Measurements from ENCODE around the gene EIF4E. TPM values are rescaled to one million over a fixed set of nuclear protein-coding genes. Genes with fewer than 3 reads are reported as not detected.
"Not testable (repeated sequence)": the region's sequence is repeated elsewhere in the genome, so short reads cannot be mapped to it uniquely, and the experiment has no call there.

Gene EIF4E
- total and polyA plus RNA-seq, 4 donors: 10.4 to 121 (median 57.8) TPM

GRCh38 chr4:98879515-98879914 lies 49.4 kb downstream of the EIF4E start:
- no peak for DNase-seq
- no peaks in the 10 kb centered on the region for H3K4me1 ChIP-seq (ENCODE audit: control insufficient read depth in 5 of 5, insufficient read depth in 5 of 5, low read length in 5 of 5)
- H3K9me3 ChIP-seq (ENCODE audit: control insufficient read depth in 4 of 4, insufficient read depth in 3 of 4, low read length in 3 of 4): no peaks in the 10 kb centered on the region
- no peaks in the 10 kb centered on the region for H3K27me3 ChIP-seq (ENCODE audit: control insufficient read depth in 3 of 3, insufficient read depth in 3 of 3, low read length in 2 of 3)
- peaks cover 5 to 9% (median 7%) of the 10 kb centered on the region in 4 donors for H3K36me3 ChIP-seq (ENCODE audit: control insufficient read depth in 4 of 4, insufficient read depth in 4 of 4, low read length in 4 of 4)
- no peak for TF ChIP-seq CTCF (IDR thresholded peaks at IDR 0.05; ENCODE audit: control extremely low read depth, extremely low read depth)
- no peak for ATAC-seq (ENCODE audit: insufficient read depth, low FRiP score)
- no peak overlapping the region for H3K27ac ChIP-seq (ENCODE audit: low read depth in 1 of 2, low read length in 1 of 2)
- no peak overlapping the region for H3K9ac ChIP-seq (ENCODE audit: insufficient read depth in 1 of 2, low read length in 2 of 2)
- no peak overlapping the region for H3K4me3 ChIP-seq

GRCh38 chr4:98873059-98873458 lies 55.9 kb downstream of the EIF4E start:
- Histone ChIP-seq H3K4me1 (ENCODE audit: control insufficient read depth in 5 of 5, insufficient read depth in 5 of 5, low read length in 5 of 5) (peaks cover 0 to 3% (median 0%) of the 10 kb centered on the region in 5 donors), H3K27me3 (ENCODE audit: control insufficient read depth in 3 of 3, insufficient read depth in 3 of 3, low read length in 2 of 3) (no peaks in the 10 kb centered on the region), H3K9me3 (ENCODE audit: control insufficient read depth in 4 of 4, insufficient read depth in 3 of 4, low read length in 3 of 4) (no peaks in the 10 kb centered on the region), H3K36me3 (ENCODE audit: control insufficient read depth in 4 of 4, insufficient read depth in 4 of 4, low read length in 4 of 4) (peaks cover 0 to 5% (median under 1%) of the 10 kb centered on the region in 4 donors), H3K4me3 (no peak overlapping the region), H3K9ac (ENCODE audit: insufficient read depth in 1 of 2, low read length in 2 of 2) (no peak overlapping the region), H3K27ac (ENCODE audit: low read depth in 1 of 2, low read length in 1 of 2) (no peak overlapping the region)
- no peak for DNase-seq
- no peak for ATAC-seq (ENCODE audit: insufficient read depth, low FRiP score)
- 72 to 88% methylated on average over 2 of the region's 2 CpGs for WGBS, 2 donors
- TF ChIP-seq CTCF (IDR thresholded peaks at IDR 0.05; ENCODE audit: control extremely low read depth, extremely low read depth): no peak

GRCh38 chr4:98872120-98872906 lies 56.6 kb downstream of the EIF4E start:
- 68 to 81% methylated on average over 3 of the region's 3 CpGs for WGBS, 2 donors
- H3K36me3 ChIP-seq (ENCODE audit: control insufficient read depth in 4 of 4, insufficient read depth in 4 of 4, low read length in 4 of 4); H3K27ac ChIP-seq (ENCODE audit: low read depth in 1 of 2, low read length in 1 of 2); H3K9ac ChIP-seq (ENCODE audit: insufficient read depth in 1 of 2, low read length in 2 of 2); DNase-seq; H3K27me3 ChIP-seq (ENCODE audit: control insufficient read depth in 3 of 3, insufficient read depth in 3 of 3, low read length in 2 of 3); H3K9me3 ChIP-seq (ENCODE audit: control insufficient read depth in 4 of 4, insufficient read depth in 3 of 4, low read length in 3 of 4); H3K4me3 ChIP-seq; ATAC-seq (ENCODE audit: insufficient read depth, low FRiP score); H3K4me1 ChIP-seq (ENCODE audit: control insufficient read depth in 5 of 5, insufficient read depth in 5 of 5, low read length in 5 of 5): not testable (repeated sequence)

GRCh38 chr4:98867648-98868047 lies 61.3 kb downstream of the EIF4E start:
- Histone ChIP-seq H3K36me3 (ENCODE audit: control insufficient read depth in 4 of 4, insufficient read depth in 4 of 4, low read length in 4 of 4) (no peaks in the 10 kb centered on the region), H3K4me3 (no peak overlapping the region), H3K9me3 (ENCODE audit: control insufficient read depth in 4 of 4, insufficient read depth in 3 of 4, low read length in 3 of 4) (no peaks in the 10 kb centered on the region), H3K9ac (ENCODE audit: insufficient read depth in 1 of 2, low read length in 2 of 2) (no peak overlapping the region), H3K27me3 (ENCODE audit: control insufficient read depth in 3 of 3, insufficient read depth in 3 of 3, low read length in 2 of 3) (no peaks in the 10 kb centered on the region), H3K4me1 (ENCODE audit: control insufficient read depth in 5 of 5, insufficient read depth in 5 of 5, low read length in 5 of 5) (peaks cover 0 to 3% (median 0%) of the 10 kb centered on the region in 5 donors), H3K27ac (ENCODE audit: low read depth in 1 of 2, low read length in 1 of 2) (no peak overlapping the region)
- no peak for DNase-seq
- TF ChIP-seq CTCF (IDR thresholded peaks at IDR 0.05; ENCODE audit: control extremely low read depth, extremely low read depth): no peak
- ATAC-seq (ENCODE audit: insufficient read depth, low FRiP score): no peak
- WGBS, 2 donors: 93 to 97% methylated on average over 1 of the region's 1 CpG
